Measurements from ENCODE around the gene RADIL.

- TF ChIP-seq EZH2 (IDR thresholded peaks at IDR 0.05; ENCODE audit: borderline replicate concordance, low read depth, low read length, poor library complexity, severe bottlenecking) (no peak), CTCF (conservative IDR thresholded peaks at IDR 0.05; ENCODE audit: low read depth, low read length) (no peak)
These were observed 50.8 kb downstream of the RADIL start for GRCh38 chr7:4832711-4833110.
